ENCODE results near the gene CCDC66.

The CCDC66 gene

DNA sequence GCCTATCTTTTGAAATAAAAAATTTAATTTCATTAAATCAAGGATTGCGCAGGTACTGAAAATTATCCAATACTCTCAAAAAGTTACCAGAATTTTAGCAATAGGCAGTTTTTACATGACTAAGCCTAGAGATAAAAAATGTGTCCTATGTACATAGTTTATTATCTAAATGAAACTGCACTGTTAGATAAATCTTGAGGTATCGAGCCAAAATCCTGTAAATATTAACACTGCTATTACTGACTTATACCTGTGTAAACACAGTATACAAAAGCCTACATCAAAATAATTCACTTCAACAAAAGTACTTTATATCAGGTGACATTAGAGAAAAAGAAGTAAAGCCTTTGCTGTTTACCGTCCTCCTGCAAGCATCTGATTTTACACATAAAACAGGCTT, 65.4 kb downstream of the CCDC66 start:
- FAIRE-seq, result no peak

DNA sequence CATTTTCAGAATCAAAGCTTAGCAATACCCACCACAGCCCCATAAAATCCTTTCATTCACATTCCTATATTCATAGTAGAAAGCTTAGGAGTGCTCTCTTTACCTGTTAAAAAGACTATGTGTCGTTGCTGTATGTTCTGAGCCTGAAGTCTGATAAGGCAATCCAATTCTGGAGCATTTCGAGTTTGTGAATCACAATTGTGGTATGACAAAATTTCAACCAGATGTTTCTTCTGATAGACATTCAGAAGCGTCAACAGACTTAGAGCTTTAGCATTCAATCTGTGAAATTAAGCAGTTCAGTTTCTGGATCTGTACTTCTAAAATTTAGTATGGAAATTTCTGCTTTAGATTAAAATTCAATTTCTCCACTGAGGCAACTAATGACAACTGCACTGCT, 67.8 kb downstream of the CCDC66 start:
- no peak for FAIRE-seq

DNA sequence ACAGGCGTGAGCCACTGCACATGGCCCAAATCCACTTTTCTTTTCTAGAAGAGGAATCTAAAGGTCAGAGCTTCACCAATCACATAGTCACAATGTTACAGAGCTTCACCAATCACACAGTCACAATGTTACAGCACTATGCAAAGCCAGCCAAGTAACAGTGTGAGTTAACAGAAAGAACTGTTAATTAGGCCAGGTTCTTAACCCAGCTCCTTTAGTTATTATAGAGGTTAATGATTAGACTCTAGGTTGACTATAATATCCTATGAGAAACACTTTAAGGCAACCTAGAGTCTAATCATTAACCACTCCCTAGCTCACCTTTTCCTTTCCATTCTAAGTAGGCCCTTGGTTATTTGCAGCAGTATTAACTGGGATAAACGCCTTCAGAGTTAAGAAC, 72.1 kb downstream of the CCDC66 start:
- no peak for FAIRE-seq

DNA sequence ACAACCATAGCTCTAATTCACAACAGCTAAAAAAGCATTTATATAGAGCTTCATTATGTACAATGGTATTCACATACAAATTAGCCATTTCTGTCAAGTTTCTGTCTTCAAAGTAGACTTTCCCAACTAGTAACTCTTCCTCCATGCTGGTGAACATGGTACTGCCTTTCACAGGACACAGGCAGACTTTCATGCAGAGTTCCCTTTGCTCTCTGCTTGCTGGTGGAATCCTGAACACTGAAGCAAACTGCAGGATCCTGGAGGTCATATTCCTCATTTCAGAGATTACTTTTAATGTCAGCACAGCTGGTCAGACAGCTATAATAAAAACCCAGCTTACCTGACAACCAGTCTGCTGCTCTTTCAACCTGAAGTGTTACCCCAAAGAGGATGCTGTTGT, 72.5 kb downstream of the CCDC66 start:
- no peak for FAIRE-seq

DNA sequence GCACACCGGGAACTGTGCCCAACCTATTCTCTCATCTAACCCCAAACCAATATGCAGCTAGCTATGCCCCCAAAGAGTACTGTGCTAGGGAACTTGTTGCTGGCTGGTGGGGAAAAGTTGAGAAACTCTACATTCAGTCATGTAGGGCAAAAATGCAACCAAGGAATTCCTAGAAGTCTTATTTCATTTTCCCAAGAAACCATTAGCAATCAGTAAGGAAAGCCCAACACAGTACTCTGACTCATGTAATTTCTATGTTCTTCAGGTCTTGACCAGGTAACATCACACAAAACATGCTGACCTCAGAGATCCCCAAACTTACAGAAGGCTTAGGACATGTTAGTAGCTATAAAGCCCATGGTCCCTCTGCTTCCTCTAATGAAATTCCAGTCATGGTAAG, 74.0 kb downstream of the CCDC66 start:
- FAIRE-seq, result no peak

DNA sequence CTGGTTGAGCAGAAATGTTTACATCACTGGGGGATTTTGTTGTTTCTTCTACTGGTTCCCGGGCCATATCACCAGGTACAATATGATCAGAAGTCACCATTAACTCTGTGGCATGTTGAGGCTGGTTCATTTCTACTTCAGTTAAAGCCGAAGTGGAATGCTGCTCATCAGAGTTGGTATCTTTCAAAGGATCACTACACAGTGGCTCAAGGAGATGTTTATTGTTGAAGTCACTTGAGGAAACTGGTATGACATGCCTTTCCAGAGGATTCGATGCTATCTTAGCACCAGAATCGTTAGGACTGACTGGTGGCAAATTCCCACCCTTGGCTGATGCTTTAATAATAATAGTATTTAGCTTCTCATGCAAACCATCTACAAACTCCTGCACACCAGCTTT, 76.2 kb downstream of the CCDC66 start:
- FAIRE-seq, result no peak

DNA sequence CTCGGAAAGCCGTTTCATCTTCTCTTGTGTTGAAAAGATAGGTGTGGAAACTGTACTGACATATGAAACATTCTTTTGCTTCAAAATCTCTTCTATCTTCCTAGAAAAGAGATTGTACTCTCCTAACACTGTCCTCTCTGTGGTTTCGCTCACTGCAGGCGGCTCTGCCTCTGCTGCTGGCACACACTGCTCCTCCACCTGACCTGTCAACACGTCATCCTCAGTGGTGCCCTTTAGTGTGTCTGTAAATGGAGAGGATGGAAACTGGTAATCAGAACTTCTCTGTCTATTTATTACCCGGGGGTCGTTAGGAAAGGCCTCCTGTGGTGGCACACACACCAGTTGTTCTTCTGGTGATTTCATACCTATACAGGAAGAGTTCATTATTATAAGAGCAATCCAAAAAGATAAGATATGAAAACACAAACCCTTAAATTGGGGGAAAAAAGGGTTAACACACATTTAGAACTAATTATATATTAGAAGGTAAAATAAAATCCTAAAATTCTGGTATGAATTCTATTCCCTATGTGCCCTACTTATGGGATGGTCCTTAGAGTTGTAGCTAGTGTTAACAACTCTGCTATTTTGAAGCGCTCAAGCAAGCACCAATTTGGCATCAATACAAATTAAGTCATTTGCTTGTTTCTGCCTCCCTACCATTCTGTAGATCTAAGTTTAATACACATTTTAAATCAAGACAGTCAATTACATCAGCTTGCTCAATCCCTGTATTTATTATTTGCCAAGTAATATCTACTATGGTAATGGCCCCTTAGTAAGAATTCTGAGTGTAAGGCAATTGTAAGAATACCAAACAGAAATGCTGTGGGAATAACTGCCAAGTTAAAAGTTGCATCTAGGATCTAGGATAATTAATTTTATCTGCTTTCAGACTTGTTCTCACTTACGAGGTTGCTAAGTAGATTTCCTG, 76.9 kb downstream of the CCDC66 start:
- no peak for FAIRE-seq

DNA sequence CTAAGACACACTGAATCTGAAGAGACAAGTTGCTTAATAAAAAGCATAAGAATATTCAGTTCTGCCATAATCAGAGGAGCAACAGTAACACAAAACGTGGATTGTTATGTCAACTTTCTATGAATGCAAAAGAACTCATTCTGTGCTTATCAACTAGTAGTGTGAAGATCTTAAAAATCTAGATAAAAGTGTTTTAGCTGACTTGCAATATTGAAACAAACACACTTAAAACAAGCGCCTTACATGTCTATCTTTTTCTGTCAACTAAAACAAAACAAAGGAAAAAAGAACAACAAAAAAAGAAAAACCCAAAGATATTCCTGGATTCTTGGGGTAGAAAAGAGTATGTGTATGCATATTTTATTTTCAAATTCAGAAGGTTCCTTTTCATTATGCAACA, 88.4 kb downstream of the CCDC66 start:
- no peak for FAIRE-seq

DNA sequence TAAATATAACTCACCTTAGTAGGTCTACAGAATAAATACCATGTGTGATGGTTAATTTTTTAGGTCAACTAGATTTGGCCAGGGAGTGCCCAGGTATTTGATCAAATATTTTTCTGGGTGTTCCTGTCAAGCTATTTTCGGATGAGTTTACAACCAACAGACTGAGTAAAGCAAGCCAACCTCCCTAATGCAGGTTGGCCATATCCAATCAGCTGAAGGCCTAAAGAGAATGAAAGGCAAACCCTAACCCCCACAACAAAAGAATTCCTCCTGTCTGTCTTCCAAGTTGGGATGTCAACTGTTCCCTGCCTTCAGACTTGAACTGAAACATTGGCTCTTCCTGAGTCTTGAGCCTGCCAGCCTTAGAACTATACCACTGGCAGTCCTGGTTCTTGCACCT, 97.5 kb downstream of the CCDC66 start:
- no peak for FAIRE-seq

DNA sequence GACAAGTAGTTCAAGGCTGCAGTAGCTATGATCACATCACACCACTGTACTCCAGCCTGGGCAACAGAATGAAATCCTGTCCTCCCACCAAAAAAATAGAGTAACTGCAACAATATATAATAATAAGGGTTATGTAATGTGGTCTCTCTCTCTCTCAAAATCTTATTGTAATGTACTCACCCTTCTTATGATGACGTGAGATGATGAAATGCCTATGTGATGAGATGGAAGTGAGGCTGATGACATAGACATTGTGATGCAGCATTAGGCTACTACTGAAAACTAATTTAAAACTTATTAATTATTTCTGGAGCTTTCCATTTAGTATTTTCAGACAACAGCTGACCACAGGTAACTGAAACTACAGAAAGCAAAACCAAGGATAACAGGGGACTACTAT, 98.7 kb downstream of the CCDC66 start:
- FAIRE-seq, result no peak

DNA sequence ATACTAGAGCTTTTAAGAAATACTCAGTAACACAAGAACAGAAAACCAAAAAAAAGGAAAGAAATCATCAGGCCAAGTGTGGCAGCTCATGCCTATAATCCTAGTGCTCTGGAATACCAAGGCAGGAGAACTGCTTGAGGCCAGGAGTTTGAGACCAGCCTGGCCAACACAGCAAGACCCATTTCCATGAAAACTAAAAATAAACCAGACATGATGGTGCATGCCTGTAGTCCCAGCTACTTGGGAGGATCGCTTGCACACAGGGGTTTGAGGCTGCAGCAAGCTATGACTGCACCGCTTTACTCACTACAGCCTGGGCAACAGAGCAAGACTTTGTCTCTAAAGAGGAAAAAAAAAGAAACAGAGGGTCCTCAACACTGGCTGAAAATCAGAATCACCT, 107.8 kb downstream of the CCDC66 start:
- no peak for FAIRE-seq

DNA sequence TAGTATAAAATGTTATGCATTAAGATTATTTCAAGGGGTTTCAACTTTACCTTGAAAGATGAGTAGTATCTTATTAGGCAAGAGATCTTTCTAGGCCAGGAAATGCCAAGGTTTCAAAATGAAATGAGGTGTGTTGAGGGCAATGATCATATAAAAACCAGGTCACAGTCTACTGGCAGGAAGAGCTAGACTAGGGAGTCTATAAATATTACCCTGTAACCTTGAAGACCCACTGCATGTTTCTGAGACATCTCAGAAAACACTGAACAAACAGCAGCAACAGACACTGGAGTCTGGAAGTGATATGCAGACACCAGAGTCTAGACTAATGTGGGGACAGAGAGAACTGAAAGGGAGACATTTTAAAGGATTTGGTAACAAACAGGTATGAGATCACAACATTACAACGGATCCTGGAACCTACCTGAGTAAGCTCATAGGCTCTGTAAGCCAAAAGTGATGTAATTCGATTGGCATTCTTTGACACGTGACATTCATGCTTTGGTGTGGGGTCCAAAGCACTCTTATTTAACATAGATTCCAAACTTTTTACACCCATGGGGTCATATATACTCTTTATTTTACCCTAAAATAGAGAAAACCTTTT, 111.1 kb downstream of the CCDC66 start:
- FAIRE-seq, result no peak
